WTC11 (cell line): ENCODE measurements around the gene CARD19. TPM values are rescaled to one million over a fixed set of nuclear protein-coding genes. Genes with fewer than 3 reads are reported as not detected.

Experiments
- ATAC-seq: fragments of 200-7000 bp; cut with Tn5 transposase; 2 replicates; pipeline ENCODE4 v1.10.0; 2021; ENCODE audit warnings: mild to moderate bottlenecking, moderate library complexity
- CTCF ChIA-PET: fragments of 300-600 bp; sonication (Branson Sonifier 250); formaldehyde crosslinking; loops from one replicate; lab custom pipeline; 2021; ENCODE audit warnings: antibody characterized with exemption; lab: Charles Lee
- POLR2A ChIA-PET: fragments of 350-600 bp; sonication (Branson Sonifier 250); formaldehyde crosslinking; loops from one replicate; lab custom pipeline; 2021; ENCODE audit warnings: antibody characterized with exemption; lab: Charles Lee
- DNase-seq: peaks from one replicate; pipeline ENCODE4 v3.0.0; 2021; ENCODE audit warnings: low spot score
- H3K27ac Mint-ChIP-seq: 2 replicates; pipeline ENCODE4 v1.8.0; 2021; ENCODE audit warnings: mixed read lengths
- H3K27me3 Mint-ChIP-seq: 2 replicates; pipeline ENCODE4 v1.8.0; 2021; ENCODE audit warnings: low read depth, mild to moderate bottlenecking, moderate library complexity, mixed read lengths
- H3K36me3 Mint-ChIP-seq: 2 replicates; pipeline ENCODE4 v1.8.0; 2021; ENCODE audit warnings: mixed read lengths
- H3K4me1 Mint-ChIP-seq: 2 replicates; pipeline ENCODE4 v1.8.0; 2022; ENCODE audit warnings: mixed read lengths
- H3K4me3 Mint-ChIP-seq: 2 replicates; pipeline ENCODE4 v1.8.0; 2021; ENCODE audit warnings: mild to moderate bottlenecking, moderate library complexity, mixed read lengths
- H3K9me3 Mint-ChIP-seq: 2 replicates; pipeline ENCODE4 v1.8.0; 2021; ENCODE audit warnings: mixed read lengths
- ESRRA ChIP-seq: sonication (generic); formaldehyde crosslinking; IDR thresholded peaks from 2 replicates; pipeline ENCODE4 v1.8.1; 2022; ENCODE audit warnings: mild to moderate bottlenecking, missing genetic modification reagents, borderline replicate concordance
- ETV6 ChIP-seq: sonication (generic); formaldehyde crosslinking; IDR thresholded peaks from 2 replicates; pipeline ENCODE4 v1.8.1; 2022; ENCODE audit warnings: mild to moderate bottlenecking, missing genetic modification reagents
- FOXK1 ChIP-seq: sonication (generic); formaldehyde crosslinking; IDR thresholded peaks from 2 replicates; pipeline ENCODE4 v1.8.0; 2022; ENCODE audit warnings: mild to moderate bottlenecking, moderate library complexity, missing genetic modification reagents
- FOXP1 ChIP-seq: sonication (generic); formaldehyde crosslinking; IDR thresholded peaks from 2 replicates; pipeline ENCODE4 v1.8.0; 2022; ENCODE audit warnings: missing genetic modification reagents, mild to moderate bottlenecking, moderate library complexity, borderline replicate concordance
- HMGA2 ChIP-seq: fragments of 250-450 bp; sonication (Bioruptor Pico); IDR thresholded peaks from 2 replicates; pipeline ENCODE4 v1.4.0; 2021; ENCODE audit warnings: mild to moderate bottlenecking, moderate library complexity
- JAZF1 ChIP-seq: fragments of 250-450 bp; sonication (Bioruptor Pico); IDR thresholded peaks from 2 replicates; pipeline ENCODE4 v1.9.0; 2021; ENCODE audit warnings: moderate library complexity, mild to moderate bottlenecking, inconsistent platforms
- MAX ChIP-seq: sonication (generic); formaldehyde crosslinking; IDR thresholded peaks from 2 replicates; pipeline ENCODE4 v1.8.0; 2022; ENCODE audit warnings: mild to moderate bottlenecking, missing genetic modification reagents
- MYBL2 ChIP-seq: sonication (generic); formaldehyde crosslinking; IDR thresholded peaks from 2 replicates; pipeline ENCODE4 v1.8.1; 2023; ENCODE audit warnings: mild to moderate bottlenecking, moderate library complexity, missing genetic modification reagents
- NFYB ChIP-seq: sonication (generic); formaldehyde crosslinking; conservative IDR thresholded peaks from 2 replicates; pipeline ENCODE4 v1.8.0; 2022; ENCODE audit warnings: low read depth, missing genetic modification reagents
- SMAD3 ChIP-seq: sonication (generic); formaldehyde crosslinking; IDR thresholded peaks from 2 replicates; pipeline ENCODE4 v1.8.0; 2022; ENCODE audit warnings: missing genetic modification reagents, mild to moderate bottlenecking, borderline replicate concordance
- SMAD4 ChIP-seq: sonication (generic); formaldehyde crosslinking; IDR thresholded peaks from 2 replicates; pipeline ENCODE4 v1.8.0; 2022; ENCODE audit warnings: mild to moderate bottlenecking, missing genetic modification reagents
- SOX15 ChIP-seq: fragments of 250-450 bp; sonication (Bioruptor Pico); IDR thresholded peaks from 2 replicates; pipeline ENCODE4 v1.9.0; 2021; ENCODE audit warnings: mild to moderate bottlenecking
- TP53 ChIP-seq: sonication (generic); formaldehyde crosslinking; IDR thresholded peaks from 2 replicates; pipeline ENCODE4 v1.8.1; 2023; ENCODE audit warnings: mild to moderate bottlenecking, missing genetic modification reagents
- ZNF121 ChIP-seq: sonication (generic); formaldehyde crosslinking; IDR thresholded peaks from 2 replicates; pipeline ENCODE4 v1.8.0; 2023; ENCODE audit warnings: missing genetic modification reagents
- total RNA-seq: library from RNA; stranded (reverse); gene quantifications from 3 replicates; pipeline ENCODE4 v1.2.3, GENCODE V29; 2021
- TF ChIP-seq, protein P1 (sequence below): sonication (generic); formaldehyde crosslinking; IDR thresholded peaks from 2 replicates; pipeline ENCODE4 v1.8.1; 2022; ENCODE audit warnings: missing genetic modification reagents, borderline replicate concordance
- TF ChIP-seq, protein P2 (sequence below): sonication (generic); formaldehyde crosslinking; conservative IDR thresholded peaks from 2 replicates; pipeline ENCODE4 v1.8.1; 2023; ENCODE audit warnings: mild to moderate bottlenecking, low read depth, missing genetic modification reagents, moderate library complexity

The CARD19 gene
- total RNA-seq, 1 experiment from 2014 or later = 34.5 TPM

DNA sequence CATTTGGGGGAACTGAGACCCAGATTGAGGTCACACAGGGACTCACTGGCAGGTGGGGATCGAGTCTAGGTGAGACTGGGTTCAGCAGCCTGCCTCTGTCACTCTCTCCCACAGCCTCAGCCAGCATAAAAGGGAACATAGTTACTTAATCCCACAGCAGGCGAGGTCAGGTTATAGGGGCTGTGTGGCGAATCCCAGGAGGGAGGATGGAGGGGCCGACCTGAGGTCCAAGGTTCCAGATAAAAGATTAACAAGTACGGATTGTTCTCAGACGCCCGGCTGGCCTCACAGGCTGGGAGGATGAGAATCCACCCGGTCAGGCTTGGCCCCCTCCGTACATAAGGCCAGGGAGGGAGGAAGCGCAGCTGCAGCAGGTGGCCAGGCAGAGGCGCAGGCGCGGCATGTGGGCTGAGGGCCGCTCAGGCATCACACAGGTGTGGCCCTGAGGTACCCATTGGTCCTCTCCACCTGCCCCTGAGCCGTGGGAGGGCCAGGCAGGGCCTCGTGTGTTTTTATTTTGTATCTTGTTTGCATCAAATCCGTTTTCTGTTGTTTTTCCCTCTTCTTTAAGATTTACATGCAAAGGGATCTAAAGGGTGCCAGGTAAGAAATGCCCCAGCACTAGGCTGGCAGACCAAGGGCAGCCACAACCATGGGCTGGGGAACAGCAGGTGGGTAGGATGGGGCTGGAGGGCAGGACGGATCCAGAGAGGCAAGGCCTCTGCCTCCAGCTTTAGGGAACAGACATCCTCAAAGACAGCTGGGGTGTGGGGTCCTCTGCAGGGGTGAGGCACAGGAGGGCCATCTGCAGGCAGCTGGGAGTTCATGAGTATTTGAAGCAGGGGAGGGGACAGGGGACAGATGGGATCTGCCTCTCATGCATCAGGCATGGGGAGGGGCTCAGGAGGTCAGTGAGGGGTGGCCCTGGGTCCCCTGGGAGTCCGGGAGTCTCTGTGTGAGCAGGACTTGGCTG, 33.9 kb upstream of the CARD19 start:
- Mint-ChIP-seq H3K36me3 (no peaks in the 10 kb centered on the region), H3K27ac (no peak overlapping the region), H3K9me3 (no peaks in the 10 kb centered on the region), H3K27me3 (peaks cover 6% of the 10 kb centered on the region), H3K4me1 (peaks cover 41% of the 10 kb centered on the region), H3K4me3 (no peak overlapping the region)
- peak; percentile 18 for ATAC-seq
- no peak for TF ChIP-seq HMGA2
- peak; percentile 10; the same call in 1 of the 2 replicates for TF ChIP-seq FOXP1 (CRISPR knock-in tag)
- TF ChIP-seq MYBL2 (CRISPR knock-in tag) = 0 out of 2 replicates have a peak, but pooled peaks have one; percentile 19
- peak; percentile 57 for DNase-seq
- POLR2A ChIA-PET = no interaction called here
- CTCF ChIA-PET = interaction anchor here (0.6 to 1.4 kb wide), 3 partner anchors 18 to 89 kb away, joined by 3 to 9 read pairs (median 3); no protein-coding TSS in a partner anchor

- Mint-ChIP-seq H3K27me3 (no peaks in the 10 kb centered on the region; the same call in none of the 2 replicates), H3K36me3 (no peaks in the 10 kb centered on the region), H3K9me3 (no peaks in the 10 kb centered on the region), H3K27ac (no peak overlapping the region), H3K4me3 (no peak overlapping the region), H3K4me1 (peaks cover 29% of the 10 kb centered on the region)
- ATAC-seq (no peak), DNase-seq (no peak)
- POLR2A ChIA-PET = no interaction called here
- TF ChIP-seq ESRRA = no peak
- no peak for TF ChIP-seq SMAD4 (CRISPR knock-in tag)
- TF ChIP-seq, protein P1, sequence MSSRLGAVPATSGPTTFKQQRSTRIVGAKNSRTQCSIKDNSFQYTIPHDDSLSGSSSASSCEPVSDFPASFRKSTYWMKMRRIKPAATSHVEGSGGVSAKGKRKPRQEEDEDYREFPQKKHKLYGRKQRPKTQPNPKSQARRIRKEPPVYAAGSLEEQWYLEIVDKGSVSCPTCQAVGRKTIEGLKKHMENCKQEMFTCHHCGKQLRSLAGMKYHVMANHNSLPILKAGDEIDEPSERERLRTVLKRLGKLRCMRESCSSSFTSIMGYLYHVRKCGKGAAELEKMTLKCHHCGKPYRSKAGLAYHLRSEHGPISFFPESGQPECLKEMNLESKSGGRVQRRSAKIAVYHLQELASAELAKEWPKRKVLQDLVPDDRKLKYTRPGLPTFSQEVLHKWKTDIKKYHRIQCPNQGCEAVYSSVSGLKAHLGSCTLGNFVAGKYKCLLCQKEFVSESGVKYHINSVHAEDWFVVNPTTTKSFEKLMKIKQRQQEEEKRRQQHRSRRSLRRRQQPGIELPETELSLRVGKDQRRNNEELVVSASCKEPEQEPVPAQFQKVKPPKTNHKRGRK (CRISPR knock-in tag) = no peak
- no peak for TF ChIP-seq MAX
- CTCF ChIA-PET = interaction anchor here (0.6 to 1.5 kb wide), 2 partner anchors 61 to 84 kb away, joined by 6 read pairs; no protein-coding TSS in a partner anchor
Measured at GRCh38 chr9:93064392-93065134, 31.5 kb upstream of the CARD19 start.

DNA sequence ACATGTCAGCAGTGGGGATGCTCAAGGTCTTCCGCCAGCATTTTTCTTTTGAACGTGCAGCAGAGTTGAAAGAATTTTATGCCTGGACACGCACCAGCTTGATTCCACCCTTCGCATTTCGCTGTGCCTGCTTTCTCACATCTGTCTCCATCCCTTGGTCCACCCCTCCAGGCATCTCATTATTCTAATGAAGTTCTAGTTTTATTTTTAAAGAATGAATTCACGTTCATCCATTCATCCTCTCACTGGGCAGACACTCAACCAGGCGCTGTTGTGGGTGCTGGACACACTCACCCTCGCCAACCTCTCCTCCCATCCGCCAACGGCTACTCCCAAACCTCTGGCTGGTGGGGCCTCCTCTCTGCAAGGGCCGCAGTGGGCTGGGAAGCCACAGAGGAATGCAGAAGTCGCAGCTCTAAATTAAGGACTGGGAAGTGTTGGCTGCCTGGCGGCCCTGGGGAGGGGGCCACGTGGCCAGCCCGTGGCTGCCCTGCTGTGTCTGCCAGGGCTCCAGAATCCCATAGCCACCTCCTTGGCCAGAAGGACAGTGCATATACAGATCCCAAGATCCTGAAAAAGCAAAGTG, 30.8 kb upstream of the CARD19 start:
- no peaks in the 10 kb centered on the region for H3K9me3 Mint-ChIP-seq
- H3K4me1 Mint-ChIP-seq = peaks cover 22% of the 10 kb centered on the region
- ChIA-PET POLR2A (no interaction called here), CTCF (interaction anchor here (1.5 kb wide), 1 partner anchor 62 kb away, joined by 6 read pairs; no protein-coding TSS in a partner anchor)
- H3K27me3 Mint-ChIP-seq = no peaks in the 10 kb centered on the region
- TF ChIP-seq ZNF121 = no peak
- TF ChIP-seq JAZF1 = no peak
- TF ChIP-seq, protein P2, sequence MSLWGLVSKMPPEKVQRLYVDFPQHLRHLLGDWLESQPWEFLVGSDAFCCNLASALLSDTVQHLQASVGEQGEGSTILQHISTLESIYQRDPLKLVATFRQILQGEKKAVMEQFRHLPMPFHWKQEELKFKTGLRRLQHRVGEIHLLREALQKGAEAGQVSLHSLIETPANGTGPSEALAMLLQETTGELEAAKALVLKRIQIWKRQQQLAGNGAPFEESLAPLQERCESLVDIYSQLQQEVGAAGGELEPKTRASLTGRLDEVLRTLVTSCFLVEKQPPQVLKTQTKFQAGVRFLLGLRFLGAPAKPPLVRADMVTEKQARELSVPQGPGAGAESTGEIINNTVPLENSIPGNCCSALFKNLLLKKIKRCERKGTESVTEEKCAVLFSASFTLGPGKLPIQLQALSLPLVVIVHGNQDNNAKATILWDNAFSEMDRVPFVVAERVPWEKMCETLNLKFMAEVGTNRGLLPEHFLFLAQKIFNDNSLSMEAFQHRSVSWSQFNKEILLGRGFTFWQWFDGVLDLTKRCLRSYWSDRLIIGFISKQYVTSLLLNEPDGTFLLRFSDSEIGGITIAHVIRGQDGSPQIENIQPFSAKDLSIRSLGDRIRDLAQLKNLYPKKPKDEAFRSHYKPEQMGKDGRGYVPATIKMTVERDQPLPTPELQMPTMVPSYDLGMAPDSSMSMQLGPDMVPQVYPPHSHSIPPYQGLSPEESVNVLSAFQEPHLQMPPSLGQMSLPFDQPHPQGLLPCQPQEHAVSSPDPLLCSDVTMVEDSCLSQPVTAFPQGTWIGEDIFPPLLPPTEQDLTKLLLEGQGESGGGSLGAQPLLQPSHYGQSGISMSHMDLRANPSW (CRISPR knock-in tag) = no peak
- no peak for TF ChIP-seq ETV6 (CRISPR knock-in tag)
- TF ChIP-seq SOX15 (CRISPR knock-in tag) = no peak
- no peak for TF ChIP-seq SMAD3 (CRISPR knock-in tag)
- no peak for TF ChIP-seq NFYB
- TF ChIP-seq FOXK1 (CRISPR knock-in tag) = no peak
- TF ChIP-seq TP53 (CRISPR knock-in tag) = no peak
- no peak overlapping the region for H3K4me3 Mint-ChIP-seq
- no peaks in the 10 kb centered on the region for H3K36me3 Mint-ChIP-seq
- ATAC-seq (no peak), DNase-seq (no peak)
- H3K27ac Mint-ChIP-seq = no peak overlapping the region
